ENCODE data around the gene KPNA1. TPM values are rescaled to one million over a fixed set of nuclear protein-coding genes. Genes with fewer than 3 reads are reported as not detected.

The KPNA1 gene
- total RNA-seq, 1 experiment from 2014 or later = 78.5 TPM

DNA sequence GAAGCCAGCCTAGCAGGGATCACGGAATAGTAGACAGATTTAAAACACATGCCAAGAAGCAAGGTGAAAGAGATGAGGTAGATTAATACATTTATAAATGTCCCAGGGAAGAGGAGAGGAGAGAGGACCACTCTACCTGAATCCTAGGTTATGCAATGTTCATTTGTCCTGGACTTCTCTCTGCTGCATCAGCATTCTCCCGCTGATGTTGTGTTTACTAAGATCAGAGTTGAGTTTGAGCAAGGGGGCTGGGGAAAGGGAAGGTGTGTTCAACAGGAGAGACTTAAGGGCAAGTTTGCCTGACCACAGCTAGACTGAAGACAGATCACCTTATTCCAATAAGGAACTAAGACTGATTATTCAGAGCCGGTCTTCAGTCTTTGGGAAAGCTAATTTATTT, 1.1 kb upstream of the KPNA1 start:
- CTCF ChIA-PET = no interaction called here
- intact Hi-C loops (cut with micrococcal nuclease; ENCODE audit: unreplicated experiment) = no loop called here
- Mint-ChIP-seq H3K4me3 (ENCODE audit: low read depth, unreplicated experiment) (no peak overlapping the region), H3K36me3 (ENCODE audit: insufficient read depth, unreplicated experiment) (peaks cover 20% of the 10 kb centered on the region), H3K27ac (ENCODE audit: unreplicated experiment) (no peak overlapping the region), H3K27me3 (ENCODE audit: unreplicated experiment) (no peaks in the 10 kb centered on the region), H3K9me3 (ENCODE audit: low read depth, unreplicated experiment) (peaks cover 3% of the 10 kb centered on the region), H3K4me1 (ENCODE audit: low read depth, unreplicated experiment) (peaks cover 39% of the 10 kb centered on the region)
- BruUV-seq (replicated peaks) = no TSS peak
- DNase-seq = no peak
- TF ChIP-seq, protein P1, sequence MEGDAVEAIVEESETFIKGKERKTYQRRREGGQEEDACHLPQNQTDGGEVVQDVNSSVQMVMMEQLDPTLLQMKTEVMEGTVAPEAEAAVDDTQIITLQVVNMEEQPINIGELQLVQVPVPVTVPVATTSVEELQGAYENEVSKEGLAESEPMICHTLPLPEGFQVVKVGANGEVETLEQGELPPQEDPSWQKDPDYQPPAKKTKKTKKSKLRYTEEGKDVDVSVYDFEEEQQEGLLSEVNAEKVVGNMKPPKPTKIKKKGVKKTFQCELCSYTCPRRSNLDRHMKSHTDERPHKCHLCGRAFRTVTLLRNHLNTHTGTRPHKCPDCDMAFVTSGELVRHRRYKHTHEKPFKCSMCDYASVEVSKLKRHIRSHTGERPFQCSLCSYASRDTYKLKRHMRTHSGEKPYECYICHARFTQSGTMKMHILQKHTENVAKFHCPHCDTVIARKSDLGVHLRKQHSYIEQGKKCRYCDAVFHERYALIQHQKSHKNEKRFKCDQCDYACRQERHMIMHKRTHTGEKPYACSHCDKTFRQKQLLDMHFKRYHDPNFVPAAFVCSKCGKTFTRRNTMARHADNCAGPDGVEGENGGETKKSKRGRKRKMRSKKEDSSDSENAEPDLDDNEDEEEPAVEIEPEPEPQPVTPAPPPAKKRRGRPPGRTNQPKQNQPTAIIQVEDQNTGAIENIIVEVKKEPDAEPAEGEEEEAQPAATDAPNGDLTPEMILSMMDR (IDR thresholded peaks at IDR 0.05; ENCODE audit: unreplicated experiment) = no peak

- intact Hi-C loops (cut with micrococcal nuclease; ENCODE audit: unreplicated experiment) = no loop called here
These were observed 305 bp upstream of the KPNA1 start for GRCh38 chr3:122515020-122515468.

GRCh38 chr3:122513386-122514122, 1.2 kb downstream of the KPNA1 start:
- intact Hi-C loops (cut with micrococcal nuclease; ENCODE audit: unreplicated experiment) = loop anchor here (5.0 kb wide), 1 partner anchor 51 kb away; no protein-coding TSS in a partner anchor

More at GRCh38 chr3:122515020-122515468, 305 bp upstream of the KPNA1 start:
- Mint-ChIP-seq H3K27me3 (ENCODE audit: unreplicated experiment) (no peaks in the 10 kb centered on the region), H3K4me3 (ENCODE audit: low read depth, unreplicated experiment) (peak overlapping the region; percentile 97), H3K36me3 (ENCODE audit: insufficient read depth, unreplicated experiment) (peaks cover 20% of the 10 kb centered on the region), H3K9me3 (ENCODE audit: low read depth, unreplicated experiment) (no peaks in the 10 kb centered on the region), H3K4me1 (ENCODE audit: low read depth, unreplicated experiment) (peaks cover 42% of the 10 kb centered on the region), H3K27ac (ENCODE audit: unreplicated experiment) (peak overlapping the region; percentile 39)
- no TSS peak for BruUV-seq (replicated peaks)
- no peak for DNase-seq
- CTCF ChIA-PET = interaction anchor here (0.8 to 1.1 kb wide), 2 partner anchors 19 to 27 kb away, joined by 3 to 4 read pairs; no protein-coding TSS in a partner anchor
- TF ChIP-seq, protein P1 (IDR thresholded peaks at IDR 0.05; ENCODE audit: unreplicated experiment) = no peak

GRCh38 chr3:122512284-122512683, 2.5 kb downstream of the KPNA1 start:
- no peak overlapping the region for H3K4me3 Mint-ChIP-seq (ENCODE audit: low read depth, unreplicated experiment)
- no peak for DNase-seq
- TF ChIP-seq, protein P1 (IDR thresholded peaks at IDR 0.05; ENCODE audit: unreplicated experiment) = no peak
- no peaks in the 10 kb centered on the region for H3K27me3 Mint-ChIP-seq (ENCODE audit: unreplicated experiment)
- peaks cover 49% of the 10 kb centered on the region for H3K4me1 Mint-ChIP-seq (ENCODE audit: low read depth, unreplicated experiment)
- no peaks in the 10 kb centered on the region for H3K9me3 Mint-ChIP-seq (ENCODE audit: low read depth, unreplicated experiment)
- H3K36me3 Mint-ChIP-seq (ENCODE audit: insufficient read depth, unreplicated experiment) = peaks cover 20% of the 10 kb centered on the region
- CTCF ChIA-PET = no interaction called here
- H3K27ac Mint-ChIP-seq (ENCODE audit: unreplicated experiment) = no peak overlapping the region
- no TSS peak for BruUV-seq (replicated peaks)
- intact Hi-C loops (cut with micrococcal nuclease; ENCODE audit: unreplicated experiment) = loop anchor here (5.0 kb wide), 1 partner anchor 50 kb away; no protein-coding TSS in a partner anchor

More at GRCh38 chr3:122513386-122514122, 1.2 kb downstream of the KPNA1 start:
- TF ChIP-seq, protein P1 (IDR thresholded peaks at IDR 0.05; ENCODE audit: unreplicated experiment) = no peak
- no TSS peak for BruUV-seq (replicated peaks)
- CTCF ChIA-PET = interaction anchor here (0.8 kb wide), 1 partner anchor 121 kb away, joined by 3 read pairs; no protein-coding TSS in a partner anchor
- H3K36me3 Mint-ChIP-seq (ENCODE audit: insufficient read depth, unreplicated experiment) = peaks cover 20% of the 10 kb centered on the region
- H3K4me1 Mint-ChIP-seq (ENCODE audit: low read depth, unreplicated experiment) = peaks cover 49% of the 10 kb centered on the region
- peak overlapping the region; percentile 89 for H3K27ac Mint-ChIP-seq (ENCODE audit: unreplicated experiment)
- no peaks in the 10 kb centered on the region for H3K27me3 Mint-ChIP-seq (ENCODE audit: unreplicated experiment)
- DNase-seq = no peak
- H3K9me3 Mint-ChIP-seq (ENCODE audit: low read depth, unreplicated experiment) = no peaks in the 10 kb centered on the region
- H3K4me3 Mint-ChIP-seq (ENCODE audit: low read depth, unreplicated experiment) = peak overlapping the region; percentile 97

Data from Calu3 (cell line).